C4-2B (cell line): ENCODE results near the gene CCDC182.

ENCODE experiments used
- ZFX ChIP-seq: fragments of 450-650 bp; IDR thresholded peaks from 2 replicates; pipeline ENCODE4 v1.6.1; 2017
- TF ChIP-seq, protein P1 (sequence below): fragments of 450-650 bp; conservative IDR thresholded peaks from 2 replicates; pipeline ENCODE4 v1.5.1; 2017; ENCODE audit warnings: mild to moderate bottlenecking

DNA sequence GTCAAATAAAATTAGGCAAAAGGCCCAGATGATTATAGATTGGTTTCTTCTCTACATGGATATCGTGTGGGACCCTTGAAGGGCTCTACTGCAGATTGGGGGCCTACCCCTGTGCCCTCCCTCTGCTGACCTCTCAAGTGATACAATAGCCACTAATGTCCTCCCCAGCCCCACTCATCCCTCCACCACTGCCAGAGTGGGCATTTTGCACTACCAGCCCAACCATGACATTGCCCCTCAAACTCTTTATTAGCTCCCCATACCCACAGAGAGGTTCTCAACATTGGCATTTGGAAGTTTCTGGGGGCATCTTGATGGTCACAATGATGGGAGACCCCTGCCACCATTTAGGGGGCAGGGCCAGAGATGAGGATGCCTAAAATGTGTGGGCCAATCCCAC is 41.8 kb downstream of the CCDC182 start:
- TF ChIP-seq, protein P1, sequence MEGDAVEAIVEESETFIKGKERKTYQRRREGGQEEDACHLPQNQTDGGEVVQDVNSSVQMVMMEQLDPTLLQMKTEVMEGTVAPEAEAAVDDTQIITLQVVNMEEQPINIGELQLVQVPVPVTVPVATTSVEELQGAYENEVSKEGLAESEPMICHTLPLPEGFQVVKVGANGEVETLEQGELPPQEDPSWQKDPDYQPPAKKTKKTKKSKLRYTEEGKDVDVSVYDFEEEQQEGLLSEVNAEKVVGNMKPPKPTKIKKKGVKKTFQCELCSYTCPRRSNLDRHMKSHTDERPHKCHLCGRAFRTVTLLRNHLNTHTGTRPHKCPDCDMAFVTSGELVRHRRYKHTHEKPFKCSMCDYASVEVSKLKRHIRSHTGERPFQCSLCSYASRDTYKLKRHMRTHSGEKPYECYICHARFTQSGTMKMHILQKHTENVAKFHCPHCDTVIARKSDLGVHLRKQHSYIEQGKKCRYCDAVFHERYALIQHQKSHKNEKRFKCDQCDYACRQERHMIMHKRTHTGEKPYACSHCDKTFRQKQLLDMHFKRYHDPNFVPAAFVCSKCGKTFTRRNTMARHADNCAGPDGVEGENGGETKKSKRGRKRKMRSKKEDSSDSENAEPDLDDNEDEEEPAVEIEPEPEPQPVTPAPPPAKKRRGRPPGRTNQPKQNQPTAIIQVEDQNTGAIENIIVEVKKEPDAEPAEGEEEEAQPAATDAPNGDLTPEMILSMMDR = no peak
- no peak for TF ChIP-seq ZFX
